Ectodermal cell (in vitro differentiated cells): Measurements from ENCODE around the gene CHST8.
A peak's percentile ranks its signal among the peaks of the same experiment; 100 is the strongest.
"Not testable (repeated sequence)": the region's sequence is repeated elsewhere in the genome, so short reads cannot be mapped to it uniquely, and the experiment has no call there.

ENCODE experiments used
- H3K27ac ChIP-seq: 2 replicates; pipeline ENCODE4 v1.7.0; 2013; ENCODE audit warnings: mild to moderate bottlenecking, low read depth, low read length; ENCODE audit not compliant: insufficient read depth, poor library complexity, severe bottlenecking
- H3K27me3 ChIP-seq: 2 replicates; pipeline ENCODE4 v1.7.0; 2013; ENCODE audit warnings: mild to moderate bottlenecking, low read length; ENCODE audit not compliant: insufficient read depth, control insufficient read depth, poor library complexity, severe bottlenecking
- H3K36me3 ChIP-seq: one replicate; pipeline ENCODE4 v1.7.0; 2013; ENCODE audit warnings: low read length; ENCODE audit not compliant: control insufficient read depth, insufficient read depth
- H3K4me1 ChIP-seq: one replicate; pipeline ENCODE4 v1.7.0; 2013; ENCODE audit warnings: low read length; ENCODE audit not compliant: control insufficient read depth, insufficient read depth
- H3K4me3 ChIP-seq: 2 replicates; pipeline ENCODE4 v1.7.0; 2013; ENCODE audit warnings: low read depth, low read length, control low read depth; ENCODE audit not compliant: insufficient read depth
- H3K9me3 ChIP-seq: 2 replicates; pipeline ENCODE4 v1.7.0; 2013; ENCODE audit warnings: mild to moderate bottlenecking, low read length, moderate library complexity; ENCODE audit not compliant: control insufficient read depth
- WGBS, 2 experiments: methylation state at CpG; one replicate each; pipeline ENCODE4 v1.1.7; 2013; ENCODE audit warnings: missing lambda C conversion rate in 2 of 2; 5-methylcytosine and 5-hydroxymethylcytosine counted together

Gene CHST8

GRCh38 chr19:33815380-33816340, 193.9 kb downstream of the CHST8 start:
- Histone ChIP-seq H3K27ac (no peak overlapping the region), H3K36me3 (peaks cover 7% of the 10 kb centered on the region), H3K9me3 (no peaks in the 10 kb centered on the region), H3K27me3 (peaks cover 12% of the 10 kb centered on the region), H3K4me1 (peaks cover 11% of the 10 kb centered on the region), H3K4me3 (no peak overlapping the region)
- 90 to 91% methylated on average over 15 of the region's 15 CpGs for WGBS, 2 experiments

GRCh38 chr19:33818411-33818810, 196.7 kb downstream of the CHST8 start:
- Histone ChIP-seq H3K4me3 (no peak overlapping the region), H3K27ac (no peak overlapping the region), H3K9me3 (no peaks in the 10 kb centered on the region), H3K36me3 (no peaks in the 10 kb centered on the region), H3K4me1 (peaks cover 15% of the 10 kb centered on the region), H3K27me3 (peaks cover 20% of the 10 kb centered on the region)
- 91% methylated on average over 4 of the region's 4 CpGs for WGBS, 2 experiments

- peaks cover 15% of the 10 kb centered on the region for H3K4me1 ChIP-seq
- H3K27me3 ChIP-seq: peaks cover 20% of the 10 kb centered on the region
- not testable (repeated sequence) for H3K4me3 ChIP-seq, H3K36me3 ChIP-seq, H3K27ac ChIP-seq, H3K9me3 ChIP-seq
- WGBS, 2 experiments: 91% methylated on average over 7 of the region's 7 CpGs
These were observed 197.3 kb downstream of the CHST8 start for GRCh38 chr19:33819078-33819477.

GRCh38 chr19:33819506-33819879, 197.7 kb downstream of the CHST8 start:
- Histone ChIP-seq H3K27me3 (peaks cover 20% of the 10 kb centered on the region), H3K36me3 (no peaks in the 10 kb centered on the region), H3K27ac (peak overlapping the region; percentile 22), H3K4me3 (peak overlapping the region; percentile 42), H3K4me1 (peaks cover 15% of the 10 kb centered on the region), H3K9me3 (no peaks in the 10 kb centered on the region)
- 15 to 21% methylated on average over 10 of the region's 10 CpGs for WGBS, 2 experiments

- no peaks in the 10 kb centered on the region for H3K36me3 ChIP-seq
- peak overlapping the region; percentile 42 for H3K4me3 ChIP-seq
- H3K27ac ChIP-seq: peak overlapping the region; percentile 22
- H3K27me3 ChIP-seq: peaks cover 20% of the 10 kb centered on the region
- no peaks in the 10 kb centered on the region for H3K9me3 ChIP-seq
- 9 to 10% methylated on average over 61 of the region's 61 CpGs for WGBS, 2 experiments
- peaks cover 15% of the 10 kb centered on the region for H3K4me1 ChIP-seq
These were observed 198.4 kb downstream of the CHST8 start for GRCh38 chr19:33819880-33820781.

GRCh38 chr19:33821871-33822270, 200.1 kb downstream of the CHST8 start:
- H3K4me1 ChIP-seq: peaks cover 15% of the 10 kb centered on the region
- no peak overlapping the region for H3K4me3 ChIP-seq
- H3K27ac ChIP-seq: no peak overlapping the region
- H3K27me3 ChIP-seq: peaks cover 20% of the 10 kb centered on the region
- 91 to 95% methylated on average over 2 of the region's 2 CpGs for WGBS, 2 experiments
- no peaks in the 10 kb centered on the region for H3K36me3 ChIP-seq
- no peaks in the 10 kb centered on the region for H3K9me3 ChIP-seq
